NK-92 treated with Interleukin-12 subunit alpha and Interleukin-12 subunit beta, amount 100 ng/mL, for 24 hours (cell line): ENCODE data around the gene SLC19A1.

ENCODE experiments used
- DNase-seq: peaks from one replicate; lab custom pipeline; 2025; lab: John Stamatoyannopoulos, UW

Gene SLC19A1

DNA sequence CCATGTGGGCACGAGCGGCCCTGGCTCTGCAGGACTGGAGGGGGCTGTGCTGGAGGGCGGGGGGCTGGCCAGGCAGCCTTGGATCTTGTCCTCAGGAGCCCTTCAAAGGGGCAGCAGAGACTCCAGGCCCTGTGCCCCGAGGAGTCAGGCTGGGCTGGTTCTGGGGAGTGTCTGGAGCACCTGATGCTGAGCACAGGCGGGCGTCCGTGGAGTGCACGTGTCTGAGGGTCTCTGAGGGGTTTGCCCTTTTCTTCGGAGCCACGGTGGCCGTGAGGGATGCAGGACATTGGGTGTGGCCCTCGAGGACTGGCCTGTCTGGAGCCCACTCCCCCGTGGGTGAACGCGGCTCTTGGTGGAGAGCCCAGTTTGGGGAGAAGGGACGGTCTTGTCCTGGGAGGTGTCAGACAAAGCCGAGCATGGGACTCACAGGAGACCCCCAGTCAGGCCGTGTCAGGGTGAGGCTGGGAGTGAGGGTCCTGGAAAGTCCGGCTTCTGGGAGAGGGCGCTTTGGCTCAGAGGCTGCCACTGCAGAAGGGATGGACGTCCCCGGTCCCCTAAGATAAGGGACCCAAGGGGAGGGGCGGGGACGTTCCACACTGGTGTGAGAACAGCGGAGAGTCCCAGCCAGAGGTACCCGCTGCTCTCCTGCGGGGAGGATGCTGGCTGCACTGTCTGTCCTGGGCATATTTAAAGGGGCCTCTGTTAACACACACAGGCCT is 76.5 kb downstream of the SLC19A1 start:
- DNase-seq: no peak

DNA sequence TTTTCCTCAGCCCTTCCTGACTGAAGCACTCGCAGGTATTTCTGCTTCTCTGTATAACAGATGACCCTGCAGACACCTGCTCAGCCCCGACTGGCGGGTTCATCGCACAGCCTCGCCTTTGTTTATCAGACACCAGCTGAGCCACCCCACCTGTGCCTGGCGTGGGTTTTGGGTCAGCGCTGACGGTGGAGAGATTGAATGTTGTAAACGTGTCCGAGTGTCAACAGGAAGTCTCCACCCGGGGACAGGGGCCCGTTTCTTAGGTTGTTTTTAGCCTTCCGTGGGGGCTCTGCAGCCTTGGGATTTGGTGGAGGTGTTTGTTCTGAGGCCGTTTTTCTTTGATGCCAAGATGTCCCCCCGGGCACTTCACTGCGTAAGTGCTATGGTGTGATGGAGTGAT is 77.1 kb downstream of the SLC19A1 start:
- DNase-seq: no peak

DNA sequence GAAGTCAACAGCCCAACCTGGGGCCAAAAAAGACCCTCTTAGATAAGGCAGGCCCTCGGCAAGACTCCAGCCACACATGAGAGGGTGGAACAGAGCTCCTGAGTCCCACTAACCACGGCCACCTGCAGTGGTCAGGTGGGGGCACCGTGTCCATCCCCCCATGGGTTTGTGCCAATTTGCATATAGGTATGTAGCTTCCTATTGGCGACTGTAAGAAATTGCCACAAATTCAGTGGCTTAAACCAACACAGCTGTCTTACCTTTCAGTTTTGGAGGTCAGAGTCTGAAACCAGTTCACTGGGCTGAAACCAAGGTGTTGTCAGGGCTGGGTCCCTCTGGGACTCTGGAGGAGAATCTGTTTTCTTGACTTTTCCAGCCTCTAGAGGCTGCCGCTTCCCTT is 77.9 kb downstream of the SLC19A1 start:
- no peak for DNase-seq

DNA sequence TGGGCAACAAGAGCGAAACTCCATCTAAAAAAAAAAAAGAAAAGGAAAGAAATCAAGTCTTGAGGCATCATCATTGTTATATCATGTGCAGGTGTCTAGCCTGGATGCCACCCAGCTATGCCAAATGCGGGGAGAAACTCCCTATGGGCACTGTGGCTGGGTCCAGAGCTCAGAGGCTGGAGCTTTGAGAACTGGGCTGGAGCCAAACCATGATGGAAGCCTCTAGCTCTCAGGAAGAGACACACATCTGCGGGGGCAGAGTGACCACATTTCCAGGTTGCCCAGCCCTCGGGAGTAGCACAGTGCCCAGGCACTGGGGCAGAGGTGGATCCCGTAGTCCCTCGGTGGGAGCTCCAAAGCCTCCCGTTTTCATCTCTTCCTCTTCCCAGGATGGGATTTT is 78.4 kb downstream of the SLC19A1 start:
- no peak for DNase-seq

DNA sequence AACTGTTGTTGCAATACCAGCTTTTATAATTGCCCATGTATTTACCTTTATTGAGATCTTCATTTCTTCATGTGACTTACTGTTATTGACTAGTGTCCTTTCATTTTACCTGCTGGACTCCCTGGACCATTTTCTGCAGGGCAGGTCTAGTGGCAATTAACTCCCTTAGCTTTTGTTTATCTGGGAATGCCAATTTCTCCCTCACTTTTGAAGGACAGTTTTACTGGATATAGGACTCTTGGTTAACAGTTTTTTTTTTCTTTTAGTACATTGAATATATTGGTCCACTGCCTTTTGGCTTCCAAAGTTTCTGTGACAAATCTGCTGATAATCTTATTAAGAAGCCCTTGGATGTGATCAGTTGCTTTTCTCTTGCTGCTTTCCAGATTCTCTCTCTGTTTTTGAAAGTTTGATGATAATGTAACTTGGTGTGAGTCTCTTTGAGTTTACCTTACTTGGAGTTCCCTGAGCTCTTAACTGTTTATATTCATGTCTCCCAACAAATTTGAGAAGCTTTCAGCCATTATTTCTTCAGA is 80.4 kb downstream of the SLC19A1 start:
- no peak for DNase-seq

DNA sequence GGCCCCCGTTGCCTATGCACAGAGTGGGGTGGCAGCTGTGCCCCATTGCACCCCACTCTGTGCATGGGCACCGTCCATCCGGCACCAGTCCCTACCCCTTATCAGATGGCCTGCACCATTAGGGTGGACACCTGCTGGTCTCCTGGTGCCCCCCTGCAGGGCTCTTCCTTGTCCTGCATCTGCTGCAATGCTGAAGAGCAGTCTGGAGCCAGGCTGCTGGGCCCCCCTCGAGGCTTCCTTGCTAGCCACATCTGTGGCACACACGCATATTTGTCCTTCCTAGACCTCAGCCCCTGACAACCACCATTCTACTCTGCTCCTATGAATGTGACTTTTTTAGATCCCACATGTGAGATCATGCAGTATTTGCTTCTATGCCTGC is 80.9 kb downstream of the SLC19A1 start:
- DNase-seq: no peak

DNA sequence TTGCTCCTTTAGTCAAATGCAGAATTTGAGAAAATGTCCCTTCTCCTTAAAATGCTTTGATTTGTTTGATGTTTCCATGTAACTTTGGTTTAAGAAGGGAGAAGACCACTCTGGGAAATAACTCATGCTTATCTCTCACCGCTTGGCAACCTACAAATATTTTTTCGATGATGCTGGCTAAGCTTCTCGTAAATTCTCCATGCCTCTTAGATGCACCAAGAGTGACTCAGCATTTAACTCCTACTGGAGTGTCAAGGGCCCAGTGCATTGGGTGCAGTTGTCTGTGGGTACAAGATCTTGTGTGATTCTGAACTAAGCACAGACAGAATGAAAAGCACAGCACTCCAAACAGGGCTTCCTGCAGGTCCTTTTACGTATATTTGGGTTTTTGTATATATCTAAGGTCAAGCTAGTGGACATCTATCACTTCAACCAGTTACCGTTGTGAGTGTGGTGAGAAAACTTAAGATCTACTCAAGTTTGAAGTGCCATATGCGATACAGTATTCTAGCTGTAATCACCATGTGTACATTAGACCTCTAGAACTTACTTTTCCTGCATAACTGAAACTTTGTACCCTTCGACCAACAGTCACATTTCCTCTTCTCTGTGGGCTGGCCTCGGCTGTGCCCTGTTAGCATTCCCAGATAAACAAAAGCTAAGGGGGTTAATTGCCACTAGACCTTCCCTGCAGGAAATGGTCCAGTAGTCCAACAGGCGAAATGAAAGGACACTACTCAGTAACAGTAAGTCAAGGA is 81.5 kb downstream of the SLC19A1 start:
- no peak for DNase-seq

DNA sequence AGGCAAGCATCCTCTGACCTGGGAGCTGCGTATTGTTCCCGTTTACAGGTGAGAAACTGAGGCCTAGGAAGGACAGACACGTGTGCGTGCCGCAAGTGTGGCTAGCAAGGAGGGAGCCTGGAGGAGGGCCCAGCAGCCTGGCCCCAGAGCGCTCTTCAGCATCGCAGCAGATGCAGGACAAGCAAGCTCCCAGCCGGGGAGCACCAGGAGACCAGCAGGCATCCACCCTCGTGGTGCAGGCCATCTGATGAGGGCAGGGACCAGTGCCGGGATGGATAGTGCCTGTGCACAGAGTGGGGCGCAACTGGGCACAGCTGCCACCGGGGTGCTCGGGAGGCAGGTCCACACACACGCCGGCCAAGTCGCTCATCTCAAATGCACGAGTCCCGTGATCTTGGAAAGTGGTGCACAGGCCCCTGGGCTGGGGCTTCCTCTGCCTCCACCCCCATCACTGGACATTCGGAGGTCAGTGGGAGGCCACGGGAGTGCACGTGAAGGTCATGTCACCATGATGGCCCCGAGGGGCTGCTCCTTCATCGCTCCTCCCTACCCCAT is 82.2 kb downstream of the SLC19A1 start:
- no peak for DNase-seq

DNA sequence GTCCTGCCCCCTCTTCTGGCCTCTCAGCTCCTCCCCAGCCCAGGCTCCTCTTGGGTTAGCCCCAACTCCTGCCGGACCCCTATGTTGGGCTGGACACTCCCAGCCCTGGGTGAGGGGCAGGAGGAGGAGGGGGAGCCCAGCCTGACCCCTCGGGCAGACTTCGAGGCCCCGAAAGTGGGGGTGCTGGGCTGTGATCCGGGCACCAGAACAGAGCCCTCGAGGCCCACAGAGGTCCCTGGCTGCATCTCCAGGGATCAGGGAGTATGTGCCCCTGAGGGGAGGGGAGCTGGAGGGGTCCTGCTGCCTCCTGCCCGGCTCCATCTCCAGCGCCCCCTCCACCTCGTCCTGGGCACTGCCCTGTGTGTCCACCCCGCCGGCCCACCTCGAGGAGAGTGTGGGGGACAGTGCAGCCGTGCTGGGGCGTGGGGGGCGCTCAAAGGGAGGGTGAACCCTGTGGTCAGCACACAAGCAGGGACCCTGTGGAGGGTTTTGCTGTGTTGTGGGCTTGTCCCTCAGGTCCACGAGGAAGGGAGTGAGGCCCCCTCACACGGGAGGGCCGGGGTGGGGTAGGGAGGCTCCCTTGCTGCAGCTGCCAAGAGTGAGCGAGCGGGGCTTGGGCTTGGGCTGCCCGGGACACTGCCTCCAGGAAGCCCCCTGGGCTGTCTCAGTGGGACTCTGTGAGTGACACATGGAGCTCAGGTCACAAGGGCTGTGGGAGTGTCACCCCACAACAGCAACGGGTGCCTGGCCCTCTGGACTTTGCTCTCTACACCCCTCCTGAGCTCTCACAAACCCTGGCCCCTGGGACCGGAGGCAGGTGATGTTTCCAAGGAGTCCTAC is 82.8 kb downstream of the SLC19A1 start:
- no peak for DNase-seq

DNA sequence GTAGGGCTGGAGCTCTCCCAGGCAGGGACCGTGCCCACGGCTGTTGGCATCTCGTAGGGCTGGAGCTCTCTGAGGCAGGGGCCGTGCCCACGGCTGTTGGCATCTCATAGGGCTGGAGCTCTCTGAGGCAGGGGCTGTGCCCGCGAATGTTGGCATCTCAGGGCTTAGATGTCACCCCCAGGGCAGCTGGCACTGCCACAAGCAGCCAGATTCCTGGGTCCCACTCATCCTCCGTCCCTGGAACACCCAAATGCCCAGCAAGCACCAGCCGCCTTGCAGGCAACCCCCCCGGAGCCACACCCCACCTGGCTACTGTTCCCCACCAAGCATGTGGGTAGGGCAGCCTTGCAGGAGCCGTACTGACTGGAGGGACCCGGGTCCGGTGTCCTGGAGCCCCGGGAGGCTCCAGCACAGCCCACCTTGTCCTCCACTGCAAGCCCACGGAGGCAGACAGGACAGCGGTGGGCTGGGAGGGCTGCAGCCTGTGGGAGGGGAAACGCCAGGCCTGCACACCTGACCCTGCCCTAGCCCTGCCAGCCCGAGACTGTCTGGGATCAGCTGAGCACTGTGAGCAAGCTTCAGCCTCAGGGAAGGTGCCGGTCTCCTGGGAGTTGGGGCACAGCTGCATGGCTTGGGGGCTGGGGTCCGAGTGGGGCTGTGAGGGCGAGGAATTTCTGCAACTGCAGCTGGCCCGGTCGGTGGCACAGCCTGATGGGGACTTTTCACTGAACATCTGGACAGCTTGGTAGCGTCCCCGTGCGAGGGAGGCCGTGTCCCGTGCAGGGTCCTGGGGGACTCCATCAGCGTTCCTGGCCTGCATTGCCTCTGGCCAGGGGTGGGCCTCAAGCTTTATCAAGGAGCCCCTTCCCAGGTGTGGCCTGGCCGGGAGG is 83.7 kb downstream of the SLC19A1 start:
- no peak for DNase-seq

DNA sequence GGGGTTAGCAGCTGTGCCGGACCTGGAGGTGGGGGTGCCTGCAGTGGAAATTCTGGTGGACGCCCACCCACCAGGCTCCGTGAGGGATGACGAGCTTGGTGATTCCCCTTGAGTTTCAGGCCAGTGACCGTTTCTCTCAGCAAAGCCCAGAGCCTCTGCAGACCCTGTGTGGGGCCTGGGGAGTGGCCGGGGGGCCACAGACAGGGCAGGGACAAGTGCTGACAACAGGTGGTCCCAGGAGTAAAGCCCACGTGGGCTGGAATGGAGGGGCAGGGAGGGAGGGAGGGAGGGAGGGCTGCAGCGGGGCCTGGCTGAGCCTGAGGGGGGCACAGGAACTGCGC is 84.4 kb downstream of the SLC19A1 start:
- DNase-seq: no peak

DNA sequence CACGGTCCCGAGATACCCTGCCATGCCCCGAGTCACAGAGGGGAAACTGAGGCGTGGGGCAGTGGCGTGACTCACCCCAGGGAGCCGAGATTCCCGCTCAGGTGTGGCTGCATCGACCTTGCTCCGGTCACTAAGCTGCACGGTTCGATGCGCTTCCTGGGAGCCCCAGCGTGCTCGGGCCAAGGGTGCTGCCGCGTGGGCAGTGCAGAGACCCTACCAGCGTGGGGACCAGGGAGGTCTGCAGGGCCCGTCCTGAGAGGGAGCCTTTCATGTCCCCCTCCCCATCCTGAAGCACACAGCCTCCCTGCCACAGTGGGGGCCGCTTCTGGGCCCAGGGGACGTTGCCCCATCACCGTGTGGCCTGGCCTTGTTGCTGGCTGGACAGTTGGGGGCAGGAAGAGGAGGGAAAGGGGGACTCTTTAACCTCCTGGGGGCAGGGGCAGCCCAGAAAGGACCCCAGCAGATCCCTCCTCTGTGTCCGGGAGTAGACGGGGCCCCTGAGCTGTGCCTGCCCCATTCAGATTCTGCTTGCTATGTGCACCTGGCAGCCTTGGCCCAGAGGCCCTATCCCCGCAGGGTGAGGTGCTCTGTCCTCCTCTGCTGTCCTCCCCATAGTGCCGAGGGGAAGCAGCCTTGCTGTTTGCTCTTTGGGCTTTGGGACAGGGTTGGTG is 84.9 kb downstream of the SLC19A1 start:
- DNase-seq: no peak

DNA sequence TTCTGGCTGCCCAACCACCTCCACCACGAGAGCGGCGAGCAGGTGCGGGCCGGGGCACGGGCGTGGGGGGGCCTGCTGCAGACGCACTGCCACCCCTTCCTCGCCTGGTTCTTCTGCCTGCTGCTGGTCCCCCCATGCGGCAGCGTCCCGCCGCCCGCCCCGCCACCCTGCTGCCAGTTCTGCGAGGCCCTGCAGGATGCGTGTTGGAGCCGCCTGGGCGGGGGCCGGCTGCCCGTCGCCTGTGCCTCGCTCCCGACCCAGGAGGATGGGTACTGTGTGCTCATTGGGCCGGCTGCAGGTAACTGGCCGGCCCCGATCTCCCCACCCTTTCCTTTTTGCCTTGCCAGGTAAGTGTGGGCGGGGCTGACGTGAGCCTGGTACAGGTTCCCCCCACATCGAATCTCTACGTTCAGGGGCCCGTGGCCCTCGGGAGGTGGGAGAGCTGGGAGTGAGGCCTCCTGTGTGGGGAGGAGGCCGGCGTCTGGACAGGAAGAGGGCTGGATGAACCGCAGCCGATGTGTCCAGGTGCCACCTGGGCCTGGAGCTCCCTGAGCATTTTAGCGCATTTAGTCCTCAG is 85.6 kb downstream of the SLC19A1 start:
- DNase-seq: no peak

DNA sequence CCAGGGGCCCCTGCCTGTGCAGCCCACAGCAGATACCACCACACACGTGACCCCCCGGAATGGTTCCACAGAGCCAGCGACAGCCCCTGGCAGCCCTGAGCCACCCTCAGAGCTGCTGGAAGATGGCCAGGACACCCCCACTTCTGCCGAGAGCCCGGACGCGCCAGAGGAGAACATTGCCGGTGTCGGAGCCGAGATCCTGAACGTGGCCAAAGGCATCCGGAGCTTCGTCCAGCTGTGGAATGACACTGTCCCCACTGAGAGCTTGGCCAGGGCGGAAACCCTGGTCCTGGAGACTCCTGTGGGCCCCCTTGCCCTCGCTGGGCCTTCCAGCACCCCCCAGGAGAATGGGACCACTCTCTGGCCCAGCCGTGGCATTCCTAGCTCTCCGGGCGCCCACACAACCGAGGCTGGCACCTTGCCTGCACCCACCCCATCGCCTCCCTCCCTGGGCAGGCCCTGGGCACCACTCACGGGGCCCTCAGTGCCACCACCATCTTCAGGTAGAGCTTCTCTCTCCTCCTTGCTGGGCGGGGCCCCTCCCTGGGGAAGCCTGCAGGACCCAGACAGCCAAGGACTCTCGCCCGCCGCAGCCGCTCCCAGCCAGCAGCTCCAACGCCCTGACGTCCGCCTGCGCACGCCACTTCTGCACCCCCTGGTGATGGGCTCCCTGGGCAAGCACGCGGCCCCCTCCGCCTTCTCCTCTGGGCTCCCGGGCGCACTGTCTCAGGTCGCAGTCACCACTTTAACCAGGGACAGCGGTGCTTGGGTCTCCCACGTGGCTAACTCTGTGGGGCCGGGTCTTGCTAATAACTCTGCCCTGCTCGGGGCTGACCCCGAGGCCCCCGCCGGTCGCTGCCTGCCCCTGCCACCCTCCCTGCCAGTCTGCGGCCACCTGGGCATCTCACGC is 86.3 kb downstream of the SLC19A1 start:
- no peak for DNase-seq

DNA sequence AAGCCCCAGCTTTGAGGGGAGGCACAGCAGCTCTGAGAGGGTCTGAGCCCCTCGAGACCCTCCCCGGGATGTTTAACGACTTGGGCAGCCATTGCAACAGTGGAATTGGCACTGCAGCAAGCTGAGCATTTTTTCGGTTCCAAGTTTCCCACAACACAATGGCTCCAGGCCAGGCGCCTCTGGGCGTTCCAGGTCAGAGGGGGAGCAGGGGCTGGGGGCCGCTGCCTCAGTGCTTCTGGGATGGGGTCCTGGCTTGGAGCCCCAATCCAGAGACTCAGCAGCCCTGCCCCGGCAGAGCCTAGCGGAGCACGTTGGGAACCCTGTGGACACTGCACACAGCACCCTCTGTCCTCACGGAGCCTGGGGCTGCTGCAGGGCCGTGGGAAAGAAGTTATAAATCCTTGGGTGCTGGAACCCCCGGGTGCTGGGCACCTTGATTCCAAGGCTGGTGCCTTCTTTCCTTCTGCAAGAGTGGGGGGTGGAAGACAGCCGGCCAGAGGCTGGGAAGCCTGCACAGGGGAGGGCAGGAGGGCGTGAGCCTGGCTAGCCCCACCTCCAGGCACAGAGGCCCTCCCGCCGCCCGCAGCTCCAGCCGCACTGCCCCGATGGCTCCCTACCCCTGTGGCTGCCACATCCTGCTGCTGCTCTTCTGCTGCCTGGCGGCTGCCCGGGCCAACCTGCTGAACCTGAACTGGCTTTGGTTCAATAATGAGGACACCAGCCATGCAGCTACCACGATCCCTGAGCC is 87.1 kb downstream of the SLC19A1 start:
- DNase-seq: no peak

DNA sequence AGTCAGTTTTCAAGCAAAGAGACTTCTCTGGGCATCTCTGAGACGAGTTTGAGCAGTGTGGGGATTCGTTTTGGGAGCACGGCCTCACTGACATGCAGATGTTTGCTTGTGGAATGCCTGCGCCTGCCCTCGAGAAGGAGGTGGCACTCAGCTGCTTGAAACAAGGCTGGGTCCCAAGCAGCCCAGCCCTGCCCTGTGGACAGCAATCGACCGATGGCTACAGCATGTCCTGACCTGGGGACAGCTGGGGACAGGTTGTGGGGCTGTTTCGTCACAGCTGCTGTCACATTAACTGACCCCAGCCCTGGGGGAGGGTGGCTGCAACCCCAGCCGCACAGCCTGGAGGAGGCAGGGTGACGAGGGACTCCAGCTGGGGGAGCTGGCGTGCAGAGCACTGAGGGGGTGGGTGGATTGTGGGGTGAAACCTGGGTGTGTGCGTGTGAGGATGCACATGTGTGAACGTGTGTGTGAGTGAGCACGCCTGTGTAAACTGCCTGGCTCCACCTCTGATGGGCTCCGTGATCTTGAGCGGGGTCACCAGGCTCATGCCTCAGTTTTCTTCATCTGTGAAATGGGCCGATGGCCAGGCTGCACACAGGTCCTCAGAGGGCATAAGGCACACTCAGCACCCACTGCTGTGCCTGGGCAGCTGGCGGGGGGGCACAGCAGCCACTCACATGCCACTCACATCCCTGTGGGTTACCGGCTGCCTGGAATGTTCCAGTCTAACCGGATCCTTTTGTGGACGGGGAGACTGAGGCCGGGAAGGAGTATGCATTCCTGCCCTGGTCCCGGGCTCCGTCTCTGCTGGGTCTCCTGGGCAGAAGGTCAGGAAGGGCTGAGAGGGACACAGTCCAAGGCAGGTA is 87.9 kb downstream of the SLC19A1 start:
- DNase-seq: no peak

DNA sequence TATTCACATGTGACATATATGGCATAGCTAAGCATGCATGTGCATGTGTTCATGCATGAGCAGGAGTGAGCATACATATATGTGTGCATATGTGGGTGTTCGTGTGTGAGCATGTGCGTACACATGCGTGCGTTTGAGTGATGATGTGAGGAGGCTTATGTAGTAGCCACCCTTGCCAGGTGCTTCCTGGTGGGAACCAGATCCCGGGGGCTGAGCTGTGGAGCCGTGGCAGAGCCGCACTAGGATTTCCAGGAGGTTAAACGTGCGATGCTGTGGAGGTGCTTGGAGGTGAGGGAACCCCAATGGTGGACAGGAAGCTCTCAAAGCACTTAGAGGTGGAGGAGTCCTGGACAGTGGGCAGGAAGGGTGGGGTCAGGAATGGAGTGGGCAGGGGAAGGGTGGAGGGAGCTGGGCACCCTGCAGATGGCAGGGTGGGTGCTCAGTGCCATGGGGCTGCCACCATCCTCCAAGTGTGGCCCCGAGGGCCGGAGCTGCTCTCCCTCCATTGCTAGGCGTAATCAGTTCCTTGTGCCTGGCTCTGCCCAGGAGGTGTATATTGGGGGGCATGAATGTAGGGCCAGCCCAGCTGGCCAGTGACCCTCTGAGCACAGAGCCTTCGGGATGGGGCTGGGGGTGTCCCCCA is 88.8 kb downstream of the SLC19A1 start:
- no peak for DNase-seq
